Measurements from ENCODE around the gene ARHGAP27.

DNA sequence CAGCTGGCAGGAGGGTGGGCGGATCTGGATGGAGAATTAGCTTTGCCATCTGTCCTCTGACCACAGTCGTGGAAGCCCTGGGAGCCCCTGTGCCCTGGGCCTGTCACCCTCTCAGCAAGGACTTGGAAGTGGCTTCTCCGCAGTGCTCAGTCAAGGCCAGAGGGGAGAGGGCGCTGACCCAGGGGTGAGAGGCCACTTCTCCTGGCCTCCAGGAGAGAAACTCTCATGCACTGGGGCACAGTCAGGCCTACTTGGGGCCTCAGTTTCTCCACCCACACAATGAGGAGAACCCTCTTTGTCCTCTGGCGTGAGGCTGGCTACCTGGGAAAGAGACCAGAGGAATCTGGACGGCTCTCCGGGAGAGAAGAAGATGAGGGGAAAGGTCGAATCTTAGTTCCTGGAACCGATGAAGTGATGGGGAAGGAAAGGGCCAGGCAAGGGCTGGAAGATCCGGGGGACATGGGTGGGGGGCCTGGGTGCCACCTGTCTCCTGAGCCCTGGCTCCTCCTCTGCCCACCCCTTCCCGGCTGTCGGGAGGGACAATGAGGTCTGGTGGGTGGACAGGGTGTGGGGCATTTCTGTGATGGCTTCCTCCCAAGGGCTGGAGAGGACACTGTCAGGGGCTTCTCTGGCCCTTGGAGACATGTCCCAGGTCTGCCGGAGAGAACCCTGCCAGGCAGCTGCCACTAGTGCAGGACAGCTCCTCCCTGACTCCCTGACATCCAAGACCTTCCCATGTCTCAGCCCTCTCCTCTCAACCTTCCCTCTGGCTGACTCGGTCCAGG is 9.0 kb upstream of the ARHGAP27 start:
- TF ChIP-seq POLR2A (IDR thresholded peaks at IDR 0.05; ENCODE audit: low read length) (no peak), GATA1 (IDR thresholded peaks at IDR 0.05; ENCODE audit: low read depth, low read length) (no peak)
